Measurements from ENCODE around the gene SIKE1. TPM values are rescaled to one million over a fixed set of nuclear protein-coding genes. Genes with fewer than 3 reads are reported as not detected.
"Not testable (repeated sequence)": the region's sequence is repeated elsewhere in the genome, so short reads cannot be mapped to it uniquely, and the experiment has no call there.

SIKE1 gene
- total RNA-seq, 1 experiment from 2014 or later, result 41.9 TPM

GRCh38 chr1:114821978-114822377, 41.5 kb upstream of the SIKE1 start:
- Mint-ChIP-seq H3K27me3 (ENCODE audit: insufficient read depth, unreplicated experiment) (peaks cover 3% of the 10 kb centered on the region), H3K4me3 (ENCODE audit: unreplicated experiment) (no peak overlapping the region), H3K9me3 (ENCODE audit: unreplicated experiment) (peaks cover 9% of the 10 kb centered on the region), H3K27ac (ENCODE audit: unreplicated experiment) (no peak overlapping the region), H3K36me3 (ENCODE audit: insufficient read depth, unreplicated experiment) (no peaks in the 10 kb centered on the region), H3K4me1 (ENCODE audit: low read depth, unreplicated experiment) (no peaks in the 10 kb centered on the region)
- no peaks in the 10 kb centered on the region for H3K36me3 ChIP-seq (ENCODE audit: control insufficient read depth, insufficient read depth, low read length)
- no peak for TF ChIP-seq CTCF (IDR thresholded peaks at IDR 0.05; ENCODE audit: insufficient read depth in 1 of 2, low read depth in 1 of 2, low read length in 1 of 2, severe bottlenecking in 1 of 2, unreplicated experiment in 1 of 2)
- intact Hi-C loops (cut with micrococcal nuclease; ENCODE audit: unreplicated experiment), result no loop called here
- no peaks in the 10 kb centered on the region for H3K9me3 ChIP-seq
- ChIA-PET CTCF (no interaction called here), POLR2A (no interaction called here)
- no peaks in the 10 kb centered on the region for H3K27me3 ChIP-seq (replicated peaks; ENCODE audit: control insufficient read depth, insufficient read depth, low read length)
- DNase-seq, result no peak
- H3K4me1 ChIP-seq, result no peaks in the 10 kb centered on the region
- BruUV-seq (replicated peaks), result no TSS peak
- H3K4me3 ChIP-seq (ENCODE audit: low read depth, low read length), result no peak overlapping the region

- POLR2A ChIA-PET, result no interaction called here
- Mint-ChIP-seq H3K27ac (ENCODE audit: unreplicated experiment) (no peak overlapping the region), H3K9me3 (ENCODE audit: unreplicated experiment) (peaks cover 9% of the 10 kb centered on the region), H3K36me3 (ENCODE audit: insufficient read depth, unreplicated experiment) (no peaks in the 10 kb centered on the region), H3K4me1 (ENCODE audit: low read depth, unreplicated experiment) (no peaks in the 10 kb centered on the region), H3K27me3 (ENCODE audit: insufficient read depth, unreplicated experiment) (peaks cover 3% of the 10 kb centered on the region), H3K4me3 (ENCODE audit: unreplicated experiment) (no peak overlapping the region)
- H3K9me3 ChIP-seq, result no peaks in the 10 kb centered on the region
- no peak for DNase-seq
- no peaks in the 10 kb centered on the region for H3K27me3 ChIP-seq (replicated peaks; ENCODE audit: control insufficient read depth, insufficient read depth, low read length)
- no peaks in the 10 kb centered on the region for H3K36me3 ChIP-seq (ENCODE audit: control insufficient read depth, insufficient read depth, low read length)
- intact Hi-C loops (cut with micrococcal nuclease; ENCODE audit: unreplicated experiment), result no loop called here
- no peaks in the 10 kb centered on the region for H3K4me1 ChIP-seq
- no peak for TF ChIP-seq CTCF (IDR thresholded peaks at IDR 0.05; ENCODE audit: insufficient read depth in 1 of 2, low read depth in 1 of 2, low read length in 1 of 2, severe bottlenecking in 1 of 2, unreplicated experiment in 1 of 2)
- H3K4me3 ChIP-seq (ENCODE audit: low read depth, low read length), result no peak overlapping the region
- CTCF ChIA-PET, result no interaction called here
- no TSS peak for BruUV-seq (replicated peaks)
Measured at GRCh38 chr1:114820392-114820791, 39.9 kb upstream of the SIKE1 start.

GRCh38 chr1:114819869-114820268, 39.4 kb upstream of the SIKE1 start:
- no peak for DNase-seq
- no peaks in the 10 kb centered on the region for H3K27me3 ChIP-seq (replicated peaks; ENCODE audit: control insufficient read depth, insufficient read depth, low read length)
- H3K4me3 ChIP-seq (ENCODE audit: low read depth, low read length), result no peak overlapping the region
- ChIA-PET POLR2A (no interaction called here), CTCF (no interaction called here)
- peaks cover 9% of the 10 kb centered on the region for H3K9me3 Mint-ChIP-seq (ENCODE audit: unreplicated experiment)
- no peaks in the 10 kb centered on the region for H3K36me3 Mint-ChIP-seq (ENCODE audit: insufficient read depth, unreplicated experiment)
- peaks cover under 1% of the 10 kb centered on the region for H3K27me3 Mint-ChIP-seq (ENCODE audit: insufficient read depth, unreplicated experiment)
- no peaks in the 10 kb centered on the region for H3K36me3 ChIP-seq (ENCODE audit: control insufficient read depth, insufficient read depth, low read length)
- H3K4me1 Mint-ChIP-seq (ENCODE audit: low read depth, unreplicated experiment), result no peaks in the 10 kb centered on the region
- no peaks in the 10 kb centered on the region for H3K4me1 ChIP-seq
- H3K9me3 ChIP-seq, result no peaks in the 10 kb centered on the region
- H3K4me3 Mint-ChIP-seq (ENCODE audit: unreplicated experiment), result no peak overlapping the region
- intact Hi-C loops (cut with micrococcal nuclease; ENCODE audit: unreplicated experiment), result no loop called here
- no TSS peak for BruUV-seq (replicated peaks)
- no peak for TF ChIP-seq CTCF (IDR thresholded peaks at IDR 0.05; ENCODE audit: insufficient read depth in 1 of 2, low read depth in 1 of 2, low read length in 1 of 2, severe bottlenecking in 1 of 2, unreplicated experiment in 1 of 2)
- no peak overlapping the region for H3K27ac Mint-ChIP-seq (ENCODE audit: unreplicated experiment)

- H3K4me1 ChIP-seq; H3K27ac Mint-ChIP-seq (ENCODE audit: unreplicated experiment); H3K4me1 Mint-ChIP-seq (ENCODE audit: low read depth, unreplicated experiment); H3K27me3 ChIP-seq (replicated peaks; ENCODE audit: control insufficient read depth, insufficient read depth, low read length); H3K9me3 ChIP-seq; POLR2A ChIA-PET; CTCF ChIA-PET; intact Hi-C loops (cut with micrococcal nuclease; ENCODE audit: unreplicated experiment); H3K4me3 ChIP-seq (ENCODE audit: low read depth, low read length); H3K27me3 Mint-ChIP-seq (ENCODE audit: insufficient read depth, unreplicated experiment); H3K4me3 Mint-ChIP-seq (ENCODE audit: unreplicated experiment); H3K9me3 Mint-ChIP-seq (ENCODE audit: unreplicated experiment); DNase-seq; H3K36me3 ChIP-seq (ENCODE audit: control insufficient read depth, insufficient read depth, low read length); BruUV-seq (replicated peaks); H3K36me3 Mint-ChIP-seq (ENCODE audit: insufficient read depth, unreplicated experiment): not testable (repeated sequence)
Measured at GRCh38 chr1:114804449-114804848, 24.0 kb upstream of the SIKE1 start.

All from Caco-2 (cell line).